Trophoblast cell (in vitro differentiated cells and primary cell): ENCODE results near the gene SKA2.
A peak's percentile ranks its signal among the peaks of the same experiment; 100 is the strongest.
"Not testable (repeated sequence)": the region's sequence is repeated elsewhere in the genome, so short reads cannot be mapped to it uniquely, and the experiment has no call there.

Experiments
- DNase-seq, 2 donors: peaks; one replicate each; pipeline ENCODE4 v3.0.0-alpha.2; 2016
- H2AFZ ChIP-seq: 2 replicates; pipeline ENCODE4 v1.6.1; 2013; ENCODE audit warnings: low read length, moderate library complexity, mild to moderate bottlenecking; ENCODE audit not compliant: insufficient read depth, poor library complexity
- H2AK5ac ChIP-seq: 2 replicates; pipeline ENCODE4 v1.6.1; 2013; ENCODE audit warnings: mild to moderate bottlenecking, low read length
- H2BK120ac ChIP-seq: 2 replicates; pipeline ENCODE4 v1.6.1; 2013; ENCODE audit warnings: low read length, mild to moderate bottlenecking, moderate library complexity; ENCODE audit not compliant: insufficient read depth, poor library complexity
- H2BK12ac ChIP-seq: 2 replicates; pipeline ENCODE4 v1.6.1; 2013; ENCODE audit warnings: mild to moderate bottlenecking, low read length, moderate library complexity
- H2BK5ac ChIP-seq: 2 replicates; pipeline ENCODE4 v1.6.1; 2013; ENCODE audit warnings: low read length, low read depth, moderate library complexity, mild to moderate bottlenecking; ENCODE audit not compliant: poor library complexity
- H3K14ac ChIP-seq: 2 replicates; pipeline ENCODE4 v1.6.1; 2013; ENCODE audit warnings: mild to moderate bottlenecking, low read length
- H3K18ac ChIP-seq: 2 replicates; pipeline ENCODE4 v1.6.1; 2013; ENCODE audit warnings: mild to moderate bottlenecking, low read length
- H3K23ac ChIP-seq: 2 replicates; pipeline ENCODE4 v1.6.1; 2013; ENCODE audit warnings: low read length
- H3K27ac ChIP-seq: 2 replicates; pipeline ENCODE4 v1.5.1; 2013; ENCODE audit warnings: low read depth, mild to moderate bottlenecking, inconsistent platforms, low read length, moderate library complexity
- H3K27me3 ChIP-seq: 2 replicates; pipeline ENCODE4 v1.6.1; 2013; ENCODE audit warnings: inconsistent platforms, mild to moderate bottlenecking, low read length, moderate library complexity; ENCODE audit not compliant: insufficient read depth
- H3K36me3 ChIP-seq, 2 experiments: 1 replicate in 1 of 2; 2 replicates in 1 of 2; pipeline ENCODE4 v1.6.1; 2013; ENCODE audit warnings: low read length in 2 of 2, mild to moderate bottlenecking in 2 of 2, moderate library complexity in 1 of 2; ENCODE audit not compliant: insufficient read depth in 2 of 2, control insufficient read depth in 1 of 2
- H3K4ac ChIP-seq: 2 replicates; pipeline ENCODE4 v1.6.1; 2013; ENCODE audit warnings: low read depth, mild to moderate bottlenecking, low read length, moderate library complexity
- H3K4me1 ChIP-seq, 2 experiments: 1 replicate in 1 of 2; 2 replicates in 1 of 2; pipeline ENCODE4 v1.6.1; 2013; ENCODE audit warnings: low read length in 2 of 2, mild to moderate bottlenecking in 2 of 2, moderate library complexity in 1 of 2; ENCODE audit not compliant: insufficient read depth in 2 of 2, control insufficient read depth in 1 of 2
- H3K4me2 ChIP-seq: 2 replicates; pipeline ENCODE4 v1.6.1; 2013; ENCODE audit warnings: inconsistent platforms, mild to moderate bottlenecking, low read length, moderate library complexity
- H3K4me3 ChIP-seq: 2 replicates; pipeline ENCODE4 v1.5.1; 2013; ENCODE audit warnings: mild to moderate bottlenecking, low read depth, low read length, inconsistent platforms
- H3K79me1 ChIP-seq: one replicate; pipeline ENCODE4 v1.6.1; 2013; ENCODE audit warnings: low read length
- H3K79me2 ChIP-seq: 2 replicates; pipeline ENCODE4 v1.6.1; 2013; ENCODE audit warnings: low read length, mild to moderate bottlenecking; ENCODE audit not compliant: control insufficient read depth, insufficient read depth, poor library complexity
- H3K9ac ChIP-seq: 2 replicates; pipeline ENCODE4 v1.6.1; 2013; ENCODE audit warnings: mild to moderate bottlenecking, low read length
- H3K9me3 ChIP-seq: 2 replicates; pipeline ENCODE4 v1.6.1; 2013; ENCODE audit warnings: low read depth, mild to moderate bottlenecking, control low read depth, inconsistent platforms, low read length; ENCODE audit not compliant: insufficient read depth
- H4K12ac ChIP-seq: 2 replicates; pipeline ENCODE4 v1.6.1; 2013; ENCODE audit warnings: low read depth, mild to moderate bottlenecking, low read length, moderate library complexity
- H4K8ac ChIP-seq: 2 replicates; pipeline ENCODE4 v1.6.1; 2013; ENCODE audit warnings: low read depth, mild to moderate bottlenecking, low read length, moderate library complexity
- H4K91ac ChIP-seq: one replicate; pipeline ENCODE4 v1.6.1; 2013; ENCODE audit warnings: low read depth, mild to moderate bottlenecking, low read length, moderate library complexity
- WGBS: extraction: QIAGEN DNeasy Blood & Tissue Kit; methylation state at CpG from one replicate; pipeline ENCODE4 v1.1.7; 2013; ENCODE audit warnings: missing lambda C conversion rate; ENCODE audit not compliant: insufficient read length, insufficient coverage; ENCODE audit errors: extremely low coverage; 5-methylcytosine and 5-hydroxymethylcytosine counted together

SKA2 gene

GRCh38 chr17:59093702-59094231 is 61.2 kb downstream of the SKA2 start:
- Histone ChIP-seq H3K9me3 (no peaks in the 10 kb centered on the region), H3K4ac (no peak overlapping the region), H3K79me1 (no peaks in the 10 kb centered on the region), H4K91ac (no peak overlapping the region), H2BK5ac (no peak overlapping the region), H2AK5ac (no peak overlapping the region), H4K12ac (no peak overlapping the region), H3K18ac (no peak overlapping the region), H3K27me3 (no peaks in the 10 kb centered on the region), H3K14ac (no peak overlapping the region), H2BK120ac (no peak overlapping the region), H3K4me3 (no peak overlapping the region), H3K27ac (no peak overlapping the region), H2AFZ (no peak overlapping the region), H3K9ac (no peak overlapping the region), H3K36me3 (peaks cover 7 to 14% of the 10 kb centered on the region in 2 experiments), H3K4me1 (peaks cover 3% of the 10 kb centered on the region in 2 experiments), H3K4me2 (no peak overlapping the region), H4K8ac (no peak overlapping the region), H3K79me2 (no peaks in the 10 kb centered on the region), H2BK12ac (no peak overlapping the region), H3K23ac (no peak overlapping the region)
- WGBS: no CpG with 5 or more reads among the region's 8 CpGs
- DNase-seq: peak; percentile 91

- peaks cover 3% of the 10 kb centered on the region in 2 experiments for H3K4me1 ChIP-seq
- no peak overlapping the region for H4K12ac ChIP-seq
- H3K18ac ChIP-seq: no peak overlapping the region
- H2BK5ac ChIP-seq: no peak overlapping the region
- no peak overlapping the region for H2AK5ac ChIP-seq
- H4K91ac ChIP-seq: no peak overlapping the region
- no peak overlapping the region for H2AFZ ChIP-seq
- no peak overlapping the region for H3K4ac ChIP-seq
- no peak overlapping the region for H3K4me2 ChIP-seq
- H3K23ac ChIP-seq: no peak overlapping the region
- H4K8ac ChIP-seq: no peak overlapping the region
- H3K4me3 ChIP-seq: no peak overlapping the region
- H3K14ac ChIP-seq: no peak overlapping the region
- no peak overlapping the region for H2BK12ac ChIP-seq
- peaks cover 9 to 16% of the 10 kb centered on the region in 2 experiments for H3K36me3 ChIP-seq
- no peak overlapping the region for H2BK120ac ChIP-seq
- no peaks in the 10 kb centered on the region for H3K27me3 ChIP-seq
- no peaks in the 10 kb centered on the region for H3K79me2 ChIP-seq
- H3K9ac ChIP-seq: no peak overlapping the region
- H3K9me3 ChIP-seq: no peaks in the 10 kb centered on the region
- no peak overlapping the region for H3K27ac ChIP-seq
- no CpG with 5 or more reads among the region's 4 CpGs for WGBS
- DNase-seq: no peak
- no peaks in the 10 kb centered on the region for H3K79me1 ChIP-seq
Observed at GRCh38 chr17:59093145-59093701, 61.8 kb downstream of the SKA2 start.

GRCh38 chr17:59090593-59090992 is 64.4 kb downstream of the SKA2 start:
- peaks cover 9 to 14% of the 10 kb centered on the region in 2 experiments for H3K36me3 ChIP-seq
- not testable (repeated sequence) for H3K23ac ChIP-seq, H4K91ac ChIP-seq, H3K4ac ChIP-seq, H4K12ac ChIP-seq, H2BK12ac ChIP-seq, H4K8ac ChIP-seq, H3K14ac ChIP-seq, H3K79me2 ChIP-seq, H3K27me3 ChIP-seq, H2AK5ac ChIP-seq, H2AFZ ChIP-seq, H3K18ac ChIP-seq, H3K9me3 ChIP-seq, H3K9ac ChIP-seq, H3K27ac ChIP-seq, H3K4me2 ChIP-seq, H2BK120ac ChIP-seq, H2BK5ac ChIP-seq, H3K4me1 ChIP-seq, DNase-seq, H3K4me3 ChIP-seq, H3K79me1 ChIP-seq
- WGBS: no CpG with 5 or more reads among the region's 12 CpGs

- Histone ChIP-seq H3K18ac (no peak overlapping the region), H3K9me3 (no peaks in the 10 kb centered on the region), H2BK12ac (no peak overlapping the region), H3K4me1 (peaks cover 3% of the 10 kb centered on the region in 2 experiments), H3K27ac (no peak overlapping the region), H4K91ac (no peak overlapping the region), H2AK5ac (no peak overlapping the region), H3K14ac (no peak overlapping the region), H3K4ac (no peak overlapping the region), H2AFZ (no peak overlapping the region), H2BK120ac (no peak overlapping the region), H3K79me2 (no peaks in the 10 kb centered on the region), H3K36me3 (peaks cover 8% of the 10 kb centered on the region in 2 experiments), H2BK5ac (no peak overlapping the region), H3K4me3 (no peak overlapping the region), H4K8ac (no peak overlapping the region), H3K9ac (no peak overlapping the region), H3K4me2 (no peak overlapping the region), H3K23ac (no peak overlapping the region), H3K27me3 (no peaks in the 10 kb centered on the region), H4K12ac (no peak overlapping the region), H3K79me1 (no peaks in the 10 kb centered on the region)
- WGBS: no CpG with 5 or more reads among the region's 4 CpGs
- no peak for DNase-seq
Observed at GRCh38 chr17:59084154-59084553, 70.8 kb downstream of the SKA2 start.
